Tibial nerve (tissue), 4 donors: ENCODE data around the gene KPNA3.

Experiments
- EP300 ChIP-seq, 2 donors: sonication (generic); formaldehyde crosslinking; IDR thresholded peaks; one replicate each; pipeline ENCODE4 v1.6.1; 2017; ENCODE audit warnings: antibody characterized with exemption in 2 of 2, mild to moderate bottlenecking in 1 of 2
- POLR2A ChIP-seq, 2 donors: fragments of 450-650 bp; IDR thresholded peaks; one replicate each; pipeline ENCODE4 v1.6.1; 2017; ENCODE audit warnings: antibody characterized with exemption in 2 of 2, mild to moderate bottlenecking in 2 of 2, moderate library complexity in 2 of 2
- TF ChIP-seq, protein P1 (sequence below), 5 experiments: fragments of 200-600 bp in 3 of 5; fragments of 450-650 bp in 2 of 5; sonication (generic) in 3 of 5; IDR thresholded peaks; one replicate each; pipeline ENCODE4 v1.5.1; 2016 to 2019; ENCODE audit warnings: antibody characterized with exemption in 5 of 5, mild to moderate bottlenecking in 3 of 5, moderate library complexity in 2 of 5

DNA sequence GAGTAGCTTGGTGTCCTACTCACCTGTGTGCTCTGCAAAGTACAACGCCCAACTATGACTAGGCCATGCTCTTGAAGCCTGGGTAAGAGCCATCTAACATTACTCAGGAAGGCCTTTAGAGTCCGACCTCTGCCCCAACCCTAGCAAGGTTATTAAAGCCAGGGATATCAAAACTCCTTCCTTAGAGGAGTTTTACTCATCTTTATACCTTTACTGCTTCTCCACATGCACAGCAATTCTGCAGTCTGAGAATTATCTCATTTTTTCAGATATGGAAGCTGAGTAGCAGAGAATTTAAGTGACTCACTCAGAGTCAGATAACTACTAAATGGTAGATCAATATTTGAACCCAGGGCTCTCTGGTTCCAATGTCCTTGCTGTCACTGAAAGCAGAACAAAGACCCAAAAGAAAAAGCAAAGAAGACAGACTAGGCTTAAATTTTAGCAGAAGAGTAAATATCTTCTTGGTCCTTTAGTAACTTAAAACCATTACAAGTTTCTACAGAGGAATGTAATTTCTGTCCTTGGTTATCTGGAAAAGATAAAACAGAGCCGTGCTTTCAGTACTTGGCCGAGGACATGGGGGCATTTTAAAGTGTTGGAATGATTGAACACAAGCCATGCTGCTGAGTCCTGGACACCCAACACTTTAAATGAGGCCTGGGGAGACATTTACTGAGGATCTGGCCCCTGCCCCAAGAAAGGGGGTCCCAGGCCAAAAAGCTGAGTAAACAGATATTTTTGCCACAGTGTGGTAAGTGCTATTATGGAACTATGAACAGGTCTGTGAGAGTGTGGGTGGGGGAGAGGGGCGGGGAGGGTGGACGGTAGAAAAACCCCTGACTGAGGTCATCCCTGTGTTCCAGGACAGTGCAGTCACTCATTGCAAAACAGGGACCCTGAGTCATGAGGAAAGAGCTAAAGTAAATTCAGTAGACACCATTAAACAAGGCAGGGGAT is 18.4 kb upstream of the KPNA3 start:
- TF ChIP-seq, protein P1, sequence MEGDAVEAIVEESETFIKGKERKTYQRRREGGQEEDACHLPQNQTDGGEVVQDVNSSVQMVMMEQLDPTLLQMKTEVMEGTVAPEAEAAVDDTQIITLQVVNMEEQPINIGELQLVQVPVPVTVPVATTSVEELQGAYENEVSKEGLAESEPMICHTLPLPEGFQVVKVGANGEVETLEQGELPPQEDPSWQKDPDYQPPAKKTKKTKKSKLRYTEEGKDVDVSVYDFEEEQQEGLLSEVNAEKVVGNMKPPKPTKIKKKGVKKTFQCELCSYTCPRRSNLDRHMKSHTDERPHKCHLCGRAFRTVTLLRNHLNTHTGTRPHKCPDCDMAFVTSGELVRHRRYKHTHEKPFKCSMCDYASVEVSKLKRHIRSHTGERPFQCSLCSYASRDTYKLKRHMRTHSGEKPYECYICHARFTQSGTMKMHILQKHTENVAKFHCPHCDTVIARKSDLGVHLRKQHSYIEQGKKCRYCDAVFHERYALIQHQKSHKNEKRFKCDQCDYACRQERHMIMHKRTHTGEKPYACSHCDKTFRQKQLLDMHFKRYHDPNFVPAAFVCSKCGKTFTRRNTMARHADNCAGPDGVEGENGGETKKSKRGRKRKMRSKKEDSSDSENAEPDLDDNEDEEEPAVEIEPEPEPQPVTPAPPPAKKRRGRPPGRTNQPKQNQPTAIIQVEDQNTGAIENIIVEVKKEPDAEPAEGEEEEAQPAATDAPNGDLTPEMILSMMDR (IDR thresholded peaks at IDR 0.05): no peak
- TF ChIP-seq EP300 (IDR thresholded peaks at IDR 0.05): no peak
- TF ChIP-seq POLR2A (IDR thresholded peaks at IDR 0.05): no peak
